Activated CD4-positive, alpha-beta T cell treated with anti-CD3 and anti-CD28 coated beads for 48 hours (primary cell): ENCODE measurements around the gene SURF6.

Experiments
- DNase-seq: peaks from one replicate; pipeline ENCODE4 v3.0.0-alpha.2; 2020

Gene SURF6

DNA sequence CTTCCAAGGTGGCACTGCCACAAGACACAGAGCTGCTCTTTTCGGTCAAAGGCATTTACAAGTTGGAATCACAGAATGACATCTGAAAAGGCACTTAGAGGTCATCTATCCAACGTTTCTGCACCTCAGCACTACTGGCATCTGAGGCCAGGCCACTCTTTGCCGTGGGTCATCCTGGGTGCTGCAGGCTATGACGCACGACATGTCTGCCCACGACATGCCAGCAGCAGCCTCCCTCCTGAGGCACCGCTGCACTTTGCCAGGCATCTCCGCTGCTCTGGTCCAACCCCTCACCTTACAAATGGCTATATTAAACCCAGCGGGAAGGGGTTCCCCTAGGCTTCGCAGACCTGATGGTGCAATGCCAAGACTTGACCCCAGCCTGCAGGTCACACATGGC is 31.8 kb upstream of the SURF6 start:
- no peak for DNase-seq

DNA sequence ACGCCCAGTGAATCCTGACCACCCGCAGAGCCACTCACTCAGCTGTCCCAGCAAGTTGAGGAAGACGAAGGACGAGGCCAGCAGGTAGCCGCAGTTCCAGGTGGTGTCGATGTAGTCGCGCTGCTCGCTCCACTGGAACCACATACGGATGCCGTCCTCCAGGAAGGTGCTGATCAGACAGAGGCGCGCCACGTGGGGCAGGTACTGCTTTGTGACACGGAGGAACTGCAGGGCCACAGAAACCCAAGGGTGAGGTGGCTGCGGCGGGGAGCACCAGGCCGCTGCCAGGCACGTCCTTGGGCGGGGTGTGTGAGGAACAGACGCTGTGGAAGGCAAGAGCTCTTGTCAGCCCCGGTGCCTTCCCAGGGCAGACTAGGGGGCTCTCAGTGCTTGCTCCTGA is 31.2 kb upstream of the SURF6 start:
- no peak for DNase-seq

DNA sequence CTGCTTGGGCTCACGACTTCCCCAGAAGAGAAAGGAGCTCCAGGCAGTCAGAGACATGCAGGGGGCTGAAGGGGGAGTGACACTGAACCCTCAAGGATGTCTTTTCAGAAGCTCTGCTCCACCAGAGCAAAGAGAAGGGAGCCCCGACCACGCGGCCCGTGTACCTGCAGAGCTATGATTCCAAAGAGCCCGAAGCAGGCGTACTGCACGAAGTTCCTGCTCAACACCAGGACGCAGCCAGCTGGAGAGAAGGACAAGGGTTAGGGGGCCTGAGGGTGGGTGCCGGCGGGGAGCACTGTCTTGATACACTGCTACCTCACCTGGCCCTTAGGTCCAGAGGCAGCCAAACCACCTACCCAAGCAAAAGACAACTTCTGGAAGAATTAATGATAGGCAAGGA is 30.4 kb upstream of the SURF6 start:
- DNase-seq = no peak

DNA sequence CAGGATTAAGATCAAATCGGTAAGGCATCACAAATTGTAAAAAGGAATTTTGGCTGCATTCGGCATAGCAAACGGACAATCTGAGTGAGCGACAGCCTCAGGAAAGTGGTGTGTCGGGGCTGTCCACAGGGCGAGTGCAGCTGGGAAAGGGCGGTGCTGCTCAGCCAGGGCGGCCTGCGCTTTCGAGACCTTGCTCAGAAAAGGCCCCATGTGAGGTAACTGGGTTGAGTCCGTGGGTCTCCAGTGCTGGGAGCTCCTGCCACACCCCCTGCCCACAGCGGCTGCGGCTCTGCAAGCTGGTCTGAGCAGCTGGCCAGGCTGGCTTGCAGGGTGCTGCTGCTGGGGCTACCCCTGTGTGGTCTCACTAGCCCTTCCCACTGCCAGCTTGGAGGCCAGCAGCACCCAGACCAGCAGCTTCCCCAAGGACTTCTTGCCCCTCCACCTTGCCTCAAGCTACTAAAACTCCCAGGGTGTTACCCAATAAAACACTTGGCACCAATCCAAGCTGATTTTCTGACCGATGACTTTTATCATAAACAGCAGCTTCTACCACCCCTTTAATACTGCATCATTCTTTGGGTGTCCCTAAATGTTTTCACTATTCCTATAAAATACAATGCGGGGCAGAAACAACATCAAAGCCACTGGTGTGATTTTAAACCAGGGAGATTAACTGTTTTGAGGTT is 26.5 kb upstream of the SURF6 start:
- DNase-seq = no peak

DNA sequence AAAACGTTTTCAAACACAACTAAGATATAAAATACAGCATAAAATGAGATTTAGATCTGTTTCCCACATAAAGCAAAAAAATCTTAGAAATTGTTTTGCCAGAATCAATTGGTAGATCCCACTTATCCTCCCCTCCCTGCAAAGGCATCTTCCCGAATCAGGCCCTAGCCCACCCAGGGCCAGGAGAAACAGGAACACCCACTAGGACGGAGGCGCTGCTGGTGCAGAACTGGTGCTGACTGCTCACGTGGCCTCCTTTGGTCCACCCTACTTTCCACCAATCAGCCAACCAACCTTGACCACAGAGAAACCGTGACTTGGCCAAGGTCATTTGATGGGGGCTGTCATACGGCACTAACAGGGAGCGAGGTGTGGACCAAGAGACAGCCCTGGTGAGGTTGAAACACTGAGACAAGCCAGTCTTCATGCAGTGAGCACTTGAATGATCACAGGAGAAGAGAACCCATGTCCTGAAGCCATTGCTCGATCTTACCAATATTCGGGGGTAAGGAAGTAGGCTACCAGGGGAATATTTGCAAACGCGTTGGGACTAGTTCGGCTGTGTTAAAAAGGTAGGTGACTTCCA is 25.6 kb upstream of the SURF6 start:
- no peak for DNase-seq

DNA sequence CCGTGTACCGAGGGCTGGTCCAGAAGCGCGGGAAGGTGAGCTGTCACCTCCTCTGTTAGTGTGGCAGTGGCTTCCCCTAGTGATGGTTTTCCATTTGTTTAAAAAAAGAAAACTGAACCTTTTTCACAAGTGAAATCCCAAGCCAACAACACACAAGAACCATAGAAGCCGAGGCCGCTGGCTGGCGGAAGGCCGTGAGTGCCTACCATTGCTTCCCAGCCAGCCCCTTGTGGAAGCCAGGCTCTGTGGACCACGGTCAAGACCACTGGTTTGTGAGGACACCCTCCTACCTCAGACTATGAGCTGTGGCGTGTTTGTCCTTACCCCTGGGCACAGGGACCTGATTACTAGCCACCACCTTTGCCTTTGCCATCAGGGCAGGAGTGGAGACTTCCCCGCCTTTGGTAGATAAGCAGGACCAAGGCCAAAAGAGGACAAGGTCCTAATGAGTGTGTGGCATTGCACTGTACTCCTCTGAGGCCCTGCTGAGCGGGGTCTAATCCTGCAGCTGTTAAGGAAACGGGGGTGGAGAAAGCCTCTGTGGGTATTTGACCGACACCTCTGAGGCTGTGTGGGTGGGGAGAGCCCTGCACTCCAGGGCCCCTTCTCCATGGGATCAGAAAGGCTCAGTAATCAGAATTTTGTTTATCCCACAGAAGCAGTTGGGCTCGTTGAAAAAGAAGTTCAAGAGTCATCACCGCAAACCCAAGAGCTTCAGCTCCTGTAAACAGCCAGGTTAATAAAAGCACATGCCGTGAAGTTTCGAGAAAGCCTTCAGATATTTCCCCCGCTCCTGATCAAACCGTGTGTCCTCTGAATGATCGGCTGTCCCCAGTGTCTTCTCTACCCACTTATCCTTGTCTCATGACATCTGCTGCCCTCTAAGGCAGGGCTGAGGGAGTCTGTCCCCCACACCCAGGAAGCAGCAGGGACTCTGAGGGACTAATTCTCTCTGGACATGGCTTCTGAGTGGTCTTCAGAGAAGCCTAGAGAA is 24.7 kb upstream of the SURF6 start:
- DNase-seq = peak; percentile 17

DNA sequence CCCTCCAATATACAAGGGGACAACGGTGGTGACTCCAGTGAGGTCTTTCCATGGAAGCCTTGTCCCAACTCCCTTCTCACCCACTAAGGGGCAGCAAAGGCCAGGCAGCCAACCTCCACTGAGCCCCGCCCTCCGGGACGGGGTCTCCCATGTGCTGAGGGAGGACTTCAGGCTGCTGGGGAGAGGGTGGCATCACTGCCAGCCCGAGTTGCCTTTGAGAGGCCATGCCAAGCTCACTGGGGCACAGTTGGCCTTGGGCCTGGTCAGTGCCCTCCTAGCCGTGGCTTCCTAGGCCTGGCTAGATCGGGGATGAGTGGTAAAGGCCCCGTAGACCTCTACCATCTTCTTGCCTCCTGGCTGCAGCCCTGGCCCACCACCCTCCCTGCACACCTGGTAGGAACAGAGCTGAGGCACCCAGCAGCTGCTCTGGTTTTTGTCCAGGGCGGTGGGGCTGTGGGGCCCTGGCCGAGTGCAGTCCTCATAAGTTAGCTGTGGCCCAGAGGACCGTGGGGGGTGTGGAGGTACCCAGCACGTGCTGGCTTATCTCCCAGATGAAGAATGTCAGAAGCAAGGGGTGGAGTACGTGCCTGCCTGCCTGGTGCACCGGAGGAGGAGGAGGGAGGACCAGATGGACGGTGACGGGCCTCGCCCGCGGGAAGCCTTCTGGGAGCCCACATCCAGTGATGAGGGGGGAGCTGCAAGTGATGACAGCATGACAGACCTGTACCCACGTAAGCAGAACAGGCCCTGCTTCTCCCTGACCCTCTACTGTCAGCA is 23.6 kb upstream of the SURF6 start:
- DNase-seq = peak; percentile 52

DNA sequence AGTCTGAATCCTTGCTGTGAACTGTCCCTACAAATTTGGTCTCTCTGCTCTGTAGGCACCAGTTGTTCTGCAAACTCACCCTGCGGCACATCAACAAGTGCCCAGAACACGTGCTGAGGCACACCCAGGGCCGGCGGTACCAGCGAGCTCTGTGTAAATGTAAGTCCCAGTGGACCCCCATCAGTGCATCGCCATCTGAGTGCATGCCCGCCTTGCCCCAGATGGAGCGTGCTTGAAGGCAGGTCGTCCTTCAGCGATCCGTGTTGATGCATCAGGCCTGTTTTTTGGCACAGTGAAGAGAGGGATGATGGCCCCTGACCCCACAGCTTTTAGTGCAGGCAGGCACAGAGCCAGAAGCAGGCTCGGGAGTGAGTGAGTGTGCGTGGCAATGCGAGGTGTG is 21.7 kb upstream of the SURF6 start:
- no peak for DNase-seq

DNA sequence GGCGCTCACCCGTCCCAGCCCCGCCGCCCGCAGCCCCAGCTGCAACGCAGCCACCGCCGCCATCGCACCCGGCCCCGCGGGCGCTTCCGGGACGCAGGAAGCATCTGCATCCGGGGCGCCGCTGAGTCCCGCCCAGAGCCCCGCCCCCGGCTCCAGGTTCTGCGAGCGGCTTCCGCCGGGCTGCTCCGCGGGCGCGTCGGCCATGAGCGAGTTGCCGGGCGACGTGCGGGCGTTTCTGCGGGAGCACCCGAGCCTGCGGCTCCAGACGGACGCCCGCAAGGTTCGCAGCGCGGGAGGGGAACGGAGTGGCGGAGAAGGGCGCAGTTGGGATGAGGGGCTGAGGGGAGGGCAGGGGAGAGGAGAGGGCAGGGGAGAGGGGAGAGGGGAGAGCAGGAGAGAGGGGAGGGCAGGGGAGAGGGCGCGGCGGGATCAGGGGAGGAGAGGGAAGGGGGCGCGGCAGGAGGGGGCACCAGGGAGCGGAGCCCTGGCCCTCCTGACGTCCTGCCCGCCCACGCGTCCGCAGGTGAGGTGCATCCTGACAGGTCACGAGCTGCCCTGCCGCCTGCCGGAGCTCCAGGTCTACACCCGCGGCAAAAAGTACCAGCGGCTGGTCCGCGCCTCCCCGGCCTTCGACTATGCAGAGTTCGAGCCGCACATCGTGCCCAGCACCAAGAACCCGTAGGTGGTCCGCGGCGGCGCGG is 20.6 kb upstream of the SURF6 start, which contains the start of the genes SURF1 and SURF2:
Gene SURF1, minus strand, starts transcription at position 97 of the 701 bp plus-strand sequence. Its CDS starts 34 bp downstream, at position 63.
Gene SURF2, plus strand, starts transcription at position 160 of the 701 bp plus-strand sequence. Its CDS starts 43 bp downstream, at position 203.
- peak; percentile 94 for DNase-seq

DNA sequence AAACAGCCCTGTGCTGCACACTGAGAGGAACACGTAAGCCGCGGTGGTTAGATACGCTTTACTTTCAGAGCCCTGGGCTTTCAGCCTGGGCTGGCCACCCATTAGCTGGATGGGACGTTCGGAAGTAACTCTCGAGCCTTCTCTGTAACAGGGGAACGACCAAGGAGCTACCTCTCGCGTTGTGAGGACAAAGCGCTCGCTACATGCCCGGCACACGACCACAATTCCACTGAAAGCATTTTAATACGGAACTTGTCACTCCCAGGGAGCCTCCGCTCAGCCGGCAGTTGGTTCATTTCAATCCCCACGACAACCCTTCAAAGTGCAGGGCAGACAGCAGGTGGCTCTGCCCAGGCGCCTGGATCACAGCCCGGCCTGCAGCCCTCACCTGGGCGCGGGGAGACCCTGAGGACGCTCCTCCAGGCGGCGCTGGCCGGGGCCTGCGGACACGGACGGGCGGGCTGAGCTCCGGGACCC is 19.9 kb upstream of the SURF6 start:
- no peak for DNase-seq

DNA sequence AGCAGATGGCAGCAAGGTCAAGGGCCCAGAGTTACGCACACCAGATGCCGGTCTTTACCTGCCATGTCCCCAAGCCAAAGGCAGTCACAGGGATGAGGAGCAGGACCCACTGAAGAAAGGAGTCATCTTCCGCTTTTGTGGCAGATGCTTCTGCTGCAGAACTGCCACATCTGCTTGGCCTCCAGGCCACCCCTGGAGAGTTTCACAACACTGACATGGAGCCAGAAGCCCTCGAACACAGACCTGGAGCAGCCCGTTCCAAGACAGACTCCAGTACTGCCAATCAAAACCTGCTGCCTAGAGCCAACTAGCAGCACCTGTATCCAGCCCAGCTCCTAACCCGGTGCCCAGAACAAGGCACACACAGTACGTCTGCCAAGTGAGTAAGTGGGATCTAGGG is 18.8 kb upstream of the SURF6 start:
- DNase-seq = no peak

DNA sequence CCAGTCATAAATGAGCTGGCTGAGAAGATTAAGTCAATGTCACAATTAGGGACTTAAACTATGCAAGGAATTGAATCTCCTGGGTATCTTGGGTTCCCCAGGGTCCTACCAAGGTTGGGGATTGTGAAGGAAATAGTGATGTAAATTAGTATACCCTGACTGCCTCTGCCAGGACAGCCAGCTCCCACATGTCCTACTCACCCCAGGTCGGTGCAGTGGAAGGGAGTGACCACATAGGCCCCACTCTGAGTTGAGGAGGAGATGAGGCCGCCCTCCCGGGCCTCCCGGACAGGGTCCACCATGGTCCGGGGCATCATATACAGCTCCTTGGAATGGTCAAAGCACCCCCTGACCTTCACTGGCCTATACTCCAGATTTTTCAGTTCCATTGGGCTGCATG is 17.6 kb upstream of the SURF6 start:
- DNase-seq = no peak

DNA sequence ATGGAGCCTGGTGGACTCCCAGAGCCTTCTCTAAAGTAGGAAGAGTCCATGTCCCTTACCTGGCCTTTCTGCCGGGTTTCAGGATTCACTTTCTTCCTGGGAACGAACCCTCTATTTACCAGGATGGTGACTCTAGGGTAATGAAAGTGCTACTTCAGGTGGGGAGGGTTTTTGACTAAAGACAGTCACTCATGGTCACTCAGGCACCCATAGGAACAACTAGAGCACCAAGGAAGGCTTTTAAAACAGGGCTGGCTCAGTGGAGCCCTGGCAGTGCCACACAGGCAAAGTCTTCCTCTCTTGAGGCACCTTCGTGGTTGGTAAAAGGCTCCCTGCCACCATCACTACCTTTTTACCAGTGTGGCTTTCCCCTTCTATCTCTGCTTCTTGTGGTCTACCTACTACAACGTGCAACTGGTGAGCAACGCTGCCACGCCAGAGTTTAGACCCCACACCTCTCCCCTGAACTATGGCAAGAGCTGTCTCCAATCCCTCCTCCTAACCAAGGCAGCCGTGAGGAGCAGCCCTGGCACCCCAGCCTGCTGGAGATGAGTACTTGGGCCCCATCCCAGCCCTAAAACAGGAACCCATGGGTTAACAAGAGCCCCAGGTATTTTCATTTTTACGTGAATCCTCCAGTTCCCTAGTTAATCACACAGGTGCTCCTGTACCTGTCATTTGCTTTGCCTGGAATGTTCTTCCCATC is 16.8 kb upstream of the SURF6 start:
- no peak for DNase-seq

DNA sequence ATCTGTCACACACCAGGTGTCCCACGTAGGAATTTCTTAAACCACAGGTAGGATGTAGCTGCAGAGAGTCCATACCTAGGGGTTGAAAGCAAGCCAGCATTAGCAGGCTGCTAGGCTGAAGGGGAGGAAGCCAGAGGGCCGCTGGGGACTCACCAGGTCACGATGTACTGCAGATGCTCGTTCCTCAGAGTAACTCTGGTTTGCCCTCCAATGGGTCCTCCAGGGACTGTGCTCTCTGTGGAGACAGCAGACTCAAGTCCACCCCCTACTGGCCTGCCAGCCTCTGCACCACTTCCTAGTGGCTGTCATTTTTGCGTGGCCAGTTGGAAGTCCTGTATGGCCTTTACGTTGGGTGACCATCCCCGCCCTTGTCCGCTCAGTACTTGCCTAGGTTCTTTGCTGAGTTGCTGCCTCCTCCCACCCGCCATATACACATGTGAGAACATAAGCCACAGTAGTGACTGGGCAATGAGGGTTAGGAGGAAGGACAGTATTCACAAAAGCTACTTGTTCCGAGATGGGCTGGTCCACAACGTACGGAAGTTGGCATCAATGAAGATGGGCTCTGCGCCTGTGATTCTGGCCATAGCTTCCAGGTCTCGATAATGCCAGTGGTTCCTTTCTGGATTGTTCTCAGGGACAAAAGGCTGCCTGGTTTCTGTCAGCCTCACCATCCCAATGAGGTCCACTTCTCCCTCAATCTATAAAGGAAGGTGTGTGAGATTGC is 16.1 kb upstream of the SURF6 start:
- DNase-seq = peak; percentile 71

DNA sequence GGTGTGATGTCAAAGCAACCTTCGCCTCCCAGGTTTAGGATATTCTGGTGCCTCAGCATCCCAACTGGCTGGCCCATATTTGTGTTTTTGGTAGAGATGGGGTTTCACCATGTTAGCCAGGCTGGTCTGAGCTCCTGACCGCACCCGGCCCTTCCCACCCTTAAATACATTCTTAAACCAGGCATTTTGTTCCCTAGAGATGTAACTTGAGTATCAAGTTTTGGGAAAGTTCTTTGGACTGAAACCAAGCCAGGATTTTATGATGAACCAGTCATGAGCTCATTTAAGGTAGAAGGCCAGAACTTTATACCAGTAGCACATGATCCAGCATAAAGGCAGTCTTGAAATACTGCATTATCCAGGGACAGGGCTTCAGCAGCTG is 15.5 kb upstream of the SURF6 start:
- no peak for DNase-seq

DNA sequence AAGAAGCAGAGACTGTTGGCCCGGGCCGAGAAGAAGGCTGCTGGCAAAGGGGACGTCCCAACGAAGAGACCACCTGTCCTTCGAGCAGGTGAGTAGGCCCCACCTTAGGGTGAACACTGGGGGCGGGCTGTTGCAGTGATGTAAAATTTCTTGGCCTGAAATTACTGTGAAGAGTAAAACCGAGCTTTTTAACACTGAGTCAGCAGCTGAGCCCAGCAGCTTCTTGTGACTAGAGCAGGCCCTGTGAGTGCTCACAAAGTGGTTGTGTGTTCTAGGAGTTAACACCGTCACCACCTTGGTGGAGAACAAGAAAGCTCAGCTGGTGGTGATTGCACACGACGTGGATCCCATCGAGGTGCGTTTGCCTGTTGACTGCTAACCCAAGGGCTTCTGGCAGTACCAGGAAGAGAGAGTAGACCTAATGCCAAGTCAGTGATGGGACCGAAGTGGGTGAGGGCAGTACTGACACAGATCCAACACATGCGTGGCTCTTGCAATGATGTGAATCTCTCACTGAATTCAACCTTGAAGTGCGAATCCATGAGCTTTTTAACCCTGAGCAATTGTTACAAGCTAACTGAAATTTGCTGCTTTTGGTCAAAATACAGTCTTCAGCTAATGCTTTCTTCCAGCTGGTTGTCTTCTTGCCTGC is 14.1 kb upstream of the SURF6 start:
- peak; percentile 57 for DNase-seq

DNA sequence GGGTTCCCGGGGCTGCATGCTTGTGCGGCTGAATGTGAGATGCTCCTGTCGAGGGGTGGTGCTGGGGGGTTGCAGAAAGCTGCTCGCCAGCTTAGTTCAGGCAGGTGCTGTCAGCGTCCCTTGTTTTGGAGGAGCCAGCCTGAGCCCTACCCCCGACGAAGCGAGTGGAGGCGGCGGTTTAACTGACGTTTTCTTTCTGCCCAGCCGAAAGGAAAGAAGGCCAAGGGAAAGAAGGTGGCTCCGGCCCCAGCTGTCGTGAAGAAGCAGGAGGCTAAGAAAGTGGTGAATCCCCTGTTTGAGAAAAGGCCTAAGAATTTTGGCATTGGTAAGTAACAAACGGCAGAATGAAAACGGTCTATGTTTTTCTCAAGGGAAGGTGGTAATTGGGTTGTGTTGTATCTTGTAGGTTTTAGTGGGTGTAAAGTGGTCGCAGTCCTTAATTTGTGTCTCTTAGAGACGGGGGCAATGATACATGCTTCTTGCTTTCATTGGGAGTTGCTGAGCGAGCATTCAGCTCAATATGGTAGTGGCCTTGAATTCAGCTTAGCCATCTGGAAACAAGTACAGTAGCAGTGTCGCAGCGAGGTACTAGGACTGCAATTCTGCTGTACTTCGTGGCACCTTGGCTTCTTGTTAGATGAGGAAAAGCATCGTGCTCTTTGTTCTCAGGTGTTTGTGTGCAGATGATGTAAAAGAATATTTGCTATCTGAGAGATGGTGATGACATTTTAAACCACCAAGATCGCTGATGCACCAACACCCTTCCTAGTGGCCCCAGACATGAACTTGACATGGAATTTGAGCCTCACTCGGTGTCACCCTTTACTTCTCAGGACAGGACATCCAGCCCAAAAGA is 13.0 kb upstream of the SURF6 start:
- DNase-seq = no peak

DNA sequence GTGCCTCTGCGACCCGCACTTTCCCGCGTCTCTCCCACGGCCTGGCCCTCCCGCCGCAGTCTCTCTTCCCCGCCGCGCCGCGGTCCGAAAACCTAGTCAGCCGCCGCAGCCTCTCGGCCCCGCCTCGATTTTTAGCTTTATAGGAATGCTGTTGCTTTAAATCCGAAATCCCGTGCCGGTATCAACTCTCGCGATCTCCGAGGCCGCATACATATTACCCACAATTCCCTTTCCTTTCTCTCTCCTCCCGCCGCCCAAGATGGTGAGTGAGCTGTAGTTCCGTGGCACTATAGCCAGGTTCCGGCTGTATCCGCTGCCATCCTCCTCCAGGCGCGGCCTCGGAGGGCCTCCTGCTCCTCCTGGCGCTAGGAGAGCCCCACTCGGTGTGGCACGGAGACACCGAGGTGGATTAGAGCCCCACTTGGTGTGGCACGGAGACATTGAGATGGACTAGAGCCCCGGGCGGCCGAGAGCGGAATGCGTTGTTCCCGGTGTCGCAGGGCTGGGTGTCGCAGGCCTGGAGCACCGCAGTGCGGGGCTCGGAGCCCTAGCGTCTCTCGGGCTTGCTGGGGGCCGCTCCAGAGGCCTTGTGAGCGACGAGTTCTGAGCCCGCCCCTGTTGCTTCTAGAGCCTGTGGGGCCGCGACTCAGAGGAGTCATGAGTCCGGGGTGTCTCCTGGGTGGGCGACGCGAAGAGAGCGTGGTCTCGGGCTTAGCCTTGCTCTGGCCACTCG is 12.2 kb upstream of the SURF6 start, which contains the start of the genes MED22 and RPL7A:
Gene MED22, minus strand, starts transcription at position 147 of the 733 bp plus-strand sequence. CDS start 1,469 bp downstream, outside the sequence.
Gene RPL7A, plus strand, starts transcription at position 234 of the 733 bp plus-strand sequence. Its CDS starts 26 bp downstream, at position 260.
- DNase-seq = peak; percentile 96
